ENCODE measurements around the gene ERGIC1. TPM values are rescaled to one million over a fixed set of nuclear protein-coding genes. Genes with fewer than 3 reads are reported as not detected.
"Not testable (repeated sequence)": the region's sequence is repeated elsewhere in the genome, so short reads cannot be mapped to it uniquely, and the experiment has no call there.

The ERGIC1 gene
- polyA plus RNA-seq, 4 donors = 58.1 to 127 (median 94.1) TPM

GRCh38 chr5:172851254-172851653 is 17.2 kb downstream of the ERGIC1 start:
- FAIRE-seq; DNase-seq; H3K9me3 ChIP-seq (ENCODE audit: control insufficient read depth in 2 of 2, insufficient read depth in 1 of 2, low read depth in 1 of 2, low read length in 1 of 2); H3K27me3 ChIP-seq (ENCODE audit: control insufficient read depth in 3 of 3, insufficient read depth in 3 of 3, low read length in 3 of 3); H3K4me3 ChIP-seq (ENCODE audit: low read depth in 1 of 3, low read length in 3 of 3): not testable (repeated sequence)
- Histone ChIP-seq H3K4me1 (ENCODE audit: control insufficient read depth in 3 of 3, insufficient read depth in 2 of 3, low read depth in 1 of 3, low read length in 2 of 3) (peaks cover 20 to 40% (median 21%) of the 10 kb centered on the region in 3 donors), H3K27ac (ENCODE audit: low read depth in 1 of 3, low read length in 2 of 3) (peak overlapping the region in 1 of 3 donors; percentile 89), H3K36me3 (ENCODE audit: control insufficient read depth in 3 of 3, insufficient read depth in 2 of 3, low read depth in 1 of 3, low read length in 3 of 3) (peaks cover 0 to 36% (median 1%) of the 10 kb centered on the region in 3 donors)
- 94 to 95% (median 95%) methylated on average over 9 of the region's 9 CpGs for WGBS, 3 donors

GRCh38 chr5:172852490-172853354 is 18.7 kb downstream of the ERGIC1 start:
- FAIRE-seq (no peak), DNase-seq (peak; percentile 83 to 96)
- peaks cover 17 to 33% (median 17%) of the 10 kb centered on the region in 3 donors for H3K4me1 ChIP-seq (ENCODE audit: control insufficient read depth in 3 of 3, insufficient read depth in 2 of 3, low read depth in 1 of 3, low read length in 2 of 3)
- no peak overlapping the region for H3K4me3 ChIP-seq (ENCODE audit: low read depth in 1 of 3, low read length in 3 of 3)
- no peaks in the 10 kb centered on the region for H3K9me3 ChIP-seq (ENCODE audit: control insufficient read depth in 2 of 2, insufficient read depth in 1 of 2, low read depth in 1 of 2, low read length in 1 of 2)
- 58 to 78% (median 60%) methylated on average over 18 of the region's 18 CpGs for WGBS, 3 donors
- no peaks in the 10 kb centered on the region for H3K27me3 ChIP-seq (ENCODE audit: control insufficient read depth in 3 of 3, insufficient read depth in 3 of 3, low read length in 3 of 3)
- peaks cover 0 to 43% (median 1%) of the 10 kb centered on the region in 3 donors for H3K36me3 ChIP-seq (ENCODE audit: control insufficient read depth in 3 of 3, insufficient read depth in 2 of 3, low read depth in 1 of 3, low read length in 3 of 3)
- H3K27ac ChIP-seq (ENCODE audit: low read depth in 1 of 3, low read length in 2 of 3) = peak overlapping the region; percentile 74 to 89 (median 81)

- peaks cover 12 to 40% (median 22%) of the 10 kb centered on the region in 3 donors for H3K4me1 ChIP-seq (ENCODE audit: control insufficient read depth in 3 of 3, insufficient read depth in 2 of 3, low read depth in 1 of 3, low read length in 2 of 3)
These were observed 19.4 kb downstream of the ERGIC1 start for GRCh38 chr5:172853355-172853975.

GRCh38 chr5:172854451-172854871 is 20.4 kb downstream of the ERGIC1 start:
- H3K9me3 ChIP-seq (ENCODE audit: control insufficient read depth in 2 of 2, insufficient read depth in 1 of 2, low read depth in 1 of 2, low read length in 1 of 2) = no peaks in the 10 kb centered on the region
- H3K27ac ChIP-seq (ENCODE audit: low read depth in 1 of 3, low read length in 2 of 3) = peak overlapping the region in 2 of 3 donors; percentile 2 to 11
- WGBS, 3 donors = 40 to 50% (median 44%) methylated on average over 12 of the region's 12 CpGs
- H3K36me3 ChIP-seq (ENCODE audit: control insufficient read depth in 3 of 3, insufficient read depth in 2 of 3, low read depth in 1 of 3, low read length in 3 of 3) = peaks cover 0 to 56% (median 1%) of the 10 kb centered on the region in 3 donors
- H3K27me3 ChIP-seq (ENCODE audit: control insufficient read depth in 3 of 3, insufficient read depth in 3 of 3, low read length in 3 of 3) = no peaks in the 10 kb centered on the region
- FAIRE-seq = no peak
- no peak overlapping the region for H3K4me3 ChIP-seq (ENCODE audit: low read depth in 1 of 3, low read length in 3 of 3)
- no peak for DNase-seq
- peaks cover 14 to 47% (median 21%) of the 10 kb centered on the region in 3 donors for H3K4me1 ChIP-seq (ENCODE audit: control insufficient read depth in 3 of 3, insufficient read depth in 2 of 3, low read depth in 1 of 3, low read length in 2 of 3)

More at GRCh38 chr5:172853355-172853975, 19.4 kb downstream of the ERGIC1 start:
- Histone ChIP-seq H3K4me3 (ENCODE audit: low read depth in 1 of 3, low read length in 3 of 3) (no peak overlapping the region), H3K27me3 (ENCODE audit: control insufficient read depth in 3 of 3, insufficient read depth in 3 of 3, low read length in 3 of 3) (no peaks in the 10 kb centered on the region), H3K9me3 (ENCODE audit: control insufficient read depth in 2 of 2, insufficient read depth in 1 of 2, low read depth in 1 of 2, low read length in 1 of 2) (no peaks in the 10 kb centered on the region), H3K27ac (ENCODE audit: low read depth in 1 of 3, low read length in 2 of 3) (peak overlapping the region; percentile 74 to 84 (median 81)), H3K36me3 (ENCODE audit: control insufficient read depth in 3 of 3, insufficient read depth in 2 of 3, low read depth in 1 of 3, low read length in 3 of 3) (peaks cover 0 to 49% (median 1%) of the 10 kb centered on the region in 3 donors)
- WGBS, 3 donors = 85 to 87% (median 86%) methylated on average over 8 of the region's 8 CpGs
- FAIRE-seq (no peak), DNase-seq (no peak)

- FAIRE-seq = no peak
- H3K36me3 ChIP-seq (ENCODE audit: control insufficient read depth in 3 of 3, insufficient read depth in 2 of 3, low read depth in 1 of 3, low read length in 3 of 3) = peaks cover 0 to 56% (median 1%) of the 10 kb centered on the region in 3 donors
- peaks cover 19 to 47% (median 20%) of the 10 kb centered on the region in 3 donors for H3K4me1 ChIP-seq (ENCODE audit: control insufficient read depth in 3 of 3, insufficient read depth in 2 of 3, low read depth in 1 of 3, low read length in 2 of 3)
- H3K27me3 ChIP-seq (ENCODE audit: control insufficient read depth in 3 of 3, insufficient read depth in 3 of 3, low read length in 3 of 3) = no peaks in the 10 kb centered on the region
- no peak for DNase-seq
- H3K4me3 ChIP-seq (ENCODE audit: low read depth in 1 of 3, low read length in 3 of 3) = no peak overlapping the region
- 85 to 93% (median 89%) methylated on average over 5 of the region's 5 CpGs for WGBS, 3 donors
- H3K27ac ChIP-seq (ENCODE audit: low read depth in 1 of 3, low read length in 2 of 3) = peak overlapping the region in 2 of 3 donors; percentile 34 to 65
- H3K9me3 ChIP-seq (ENCODE audit: control insufficient read depth in 2 of 2, insufficient read depth in 1 of 2, low read depth in 1 of 2, low read length in 1 of 2) = no peaks in the 10 kb centered on the region
These were observed 20.9 kb downstream of the ERGIC1 start for GRCh38 chr5:172854971-172855370.

- no peaks in the 10 kb centered on the region for H3K9me3 ChIP-seq (ENCODE audit: control insufficient read depth in 2 of 2, insufficient read depth in 1 of 2, low read depth in 1 of 2, low read length in 1 of 2)
- no peak overlapping the region for H3K4me3 ChIP-seq (ENCODE audit: low read depth in 1 of 3, low read length in 3 of 3)
- H3K4me1 ChIP-seq (ENCODE audit: control insufficient read depth in 3 of 3, insufficient read depth in 2 of 3, low read depth in 1 of 3, low read length in 2 of 3) = peaks cover 19 to 53% (median 22%) of the 10 kb centered on the region in 3 donors
- no peak for FAIRE-seq
- no peak for DNase-seq
- H3K36me3 ChIP-seq (ENCODE audit: control insufficient read depth in 3 of 3, insufficient read depth in 2 of 3, low read depth in 1 of 3, low read length in 3 of 3) = peaks cover 0 to 59% (median 1%) of the 10 kb centered on the region in 3 donors
- peak overlapping the region in 2 of 3 donors; percentile 30 to 65 for H3K27ac ChIP-seq (ENCODE audit: low read depth in 1 of 3, low read length in 2 of 3)
- H3K27me3 ChIP-seq (ENCODE audit: control insufficient read depth in 3 of 3, insufficient read depth in 3 of 3, low read length in 3 of 3) = no peaks in the 10 kb centered on the region
- 76 to 85% (median 80%) methylated on average over 18 of the region's 18 CpGs for WGBS, 3 donors
These were observed 21.7 kb downstream of the ERGIC1 start for GRCh38 chr5:172855597-172856292.

GRCh38 chr5:172856336-172856735 is 22.3 kb downstream of the ERGIC1 start:
- Histone ChIP-seq H3K27ac (ENCODE audit: low read depth in 1 of 3, low read length in 2 of 3) (peak overlapping the region in 1 of 3 donors; percentile 16), H3K36me3 (ENCODE audit: control insufficient read depth in 3 of 3, insufficient read depth in 2 of 3, low read depth in 1 of 3, low read length in 3 of 3) (peaks cover 0 to 64% (median 1%) of the 10 kb centered on the region in 3 donors), H3K27me3 (ENCODE audit: control insufficient read depth in 3 of 3, insufficient read depth in 3 of 3, low read length in 3 of 3) (no peaks in the 10 kb centered on the region)

GRCh38 chr5:172857982-172858381 is 23.9 kb downstream of the ERGIC1 start:
- no peaks in the 10 kb centered on the region for H3K27me3 ChIP-seq (ENCODE audit: control insufficient read depth in 3 of 3, insufficient read depth in 3 of 3, low read length in 3 of 3)
- no peak for FAIRE-seq
- 84 to 94% (median 86%) methylated on average over 7 of the region's 7 CpGs for WGBS, 3 donors
- H3K4me1 ChIP-seq (ENCODE audit: control insufficient read depth in 3 of 3, insufficient read depth in 2 of 3, low read depth in 1 of 3, low read length in 2 of 3) = peaks cover 19 to 53% (median 21%) of the 10 kb centered on the region in 3 donors
- peak overlapping the region; percentile 94 to 96 (median 94) for H3K27ac ChIP-seq (ENCODE audit: low read depth in 1 of 3, low read length in 2 of 3)
- no peak for DNase-seq
- H3K9me3 ChIP-seq (ENCODE audit: control insufficient read depth in 2 of 2, insufficient read depth in 1 of 2, low read depth in 1 of 2, low read length in 1 of 2) = no peaks in the 10 kb centered on the region
- no peak overlapping the region for H3K4me3 ChIP-seq (ENCODE audit: low read depth in 1 of 3, low read length in 3 of 3)
- H3K36me3 ChIP-seq (ENCODE audit: control insufficient read depth in 3 of 3, insufficient read depth in 2 of 3, low read depth in 1 of 3, low read length in 3 of 3) = peaks cover 0 to 62% (median 1%) of the 10 kb centered on the region in 3 donors

More at GRCh38 chr5:172856336-172856735, 22.3 kb downstream of the ERGIC1 start:
- FAIRE-seq (no peak), DNase-seq (no peak)
- Histone ChIP-seq H3K4me3 (ENCODE audit: low read depth in 1 of 3, low read length in 3 of 3) (no peak overlapping the region), H3K4me1 (ENCODE audit: control insufficient read depth in 3 of 3, insufficient read depth in 2 of 3, low read depth in 1 of 3, low read length in 2 of 3) (peaks cover 19 to 59% (median 26%) of the 10 kb centered on the region in 3 donors), H3K9me3 (ENCODE audit: control insufficient read depth in 2 of 2, insufficient read depth in 1 of 2, low read depth in 1 of 2, low read length in 1 of 2) (no peaks in the 10 kb centered on the region)
- 96 to 100% (median 97%) methylated on average over 4 of the region's 4 CpGs for WGBS, 3 donors

Measured in small intestine (tissue), 7 donors.